Panc1 (cell line): ENCODE measurements around the gene TBC1D24.
A peak's percentile ranks its signal among the peaks of the same experiment; 100 is the strongest.

Source experiments
- CTCF ChIP-seq: fragments of 450-650 bp; IDR thresholded peaks from 2 replicates; pipeline ENCODE4 v1.5.1; 2017; ENCODE audit warnings: mild to moderate bottlenecking
- POLR2AphosphoS5 ChIP-seq: IDR thresholded peaks from 2 replicates; pipeline ENCODE4 v1.6.1; 2012; ENCODE audit warnings: mild to moderate bottlenecking, low read depth, low read length, moderate library complexity
- REST ChIP-seq, 2 experiments: IDR thresholded peaks; 2 replicates each; pipeline ENCODE4 v1.6.1; 2011 to 2012; ENCODE audit warnings: low read depth in 2 of 2, control low read depth in 1 of 2, low read length in 1 of 2, mild to moderate bottlenecking in 1 of 2, moderate library complexity in 1 of 2; ENCODE audit not compliant: insufficient read depth in 1 of 2
- SIN3A ChIP-seq: IDR thresholded peaks from 2 replicates; pipeline ENCODE4 v1.6.1; 2012; ENCODE audit warnings: low read depth, mild to moderate bottlenecking, low read length, moderate library complexity, borderline replicate concordance; ENCODE audit not compliant: insufficient read depth
- TCF7L2 ChIP-seq: IDR thresholded peaks from 2 replicates; pipeline ENCODE4 v1.6.1; 2011; ENCODE audit warnings: mild to moderate bottlenecking, low read depth, low read length, inconsistent platforms

GRCh38 chr16:2429771-2430663, 44.9 kb upstream of the TBC1D24 start:
- TF ChIP-seq CTCF (no peak), REST (IDR thresholded peaks at IDR 0.05; ENCODE audit: insufficient read depth in 1 of 2, low read depth in 2 of 2, low read length in 1 of 2) (no peak), POLR2AphosphoS5 (no peak), TCF7L2 (no peak), SIN3A (peak; percentile 74; the same call in 1 of the 2 replicates)
